Ecto neural progenitor cell (in vitro differentiated cells): Measurements from ENCODE around the gene PRDM9.
"Not testable (repeated sequence)": the region's sequence is repeated elsewhere in the genome, so short reads cannot be mapped to it uniquely, and the experiment has no call there.

Experiments
- DNase-seq: peaks from one replicate; pipeline ENCODE4 v3.0.0-alpha.2; 2018; ENCODE audit warnings: low spot score

PRDM9 gene

DNA sequence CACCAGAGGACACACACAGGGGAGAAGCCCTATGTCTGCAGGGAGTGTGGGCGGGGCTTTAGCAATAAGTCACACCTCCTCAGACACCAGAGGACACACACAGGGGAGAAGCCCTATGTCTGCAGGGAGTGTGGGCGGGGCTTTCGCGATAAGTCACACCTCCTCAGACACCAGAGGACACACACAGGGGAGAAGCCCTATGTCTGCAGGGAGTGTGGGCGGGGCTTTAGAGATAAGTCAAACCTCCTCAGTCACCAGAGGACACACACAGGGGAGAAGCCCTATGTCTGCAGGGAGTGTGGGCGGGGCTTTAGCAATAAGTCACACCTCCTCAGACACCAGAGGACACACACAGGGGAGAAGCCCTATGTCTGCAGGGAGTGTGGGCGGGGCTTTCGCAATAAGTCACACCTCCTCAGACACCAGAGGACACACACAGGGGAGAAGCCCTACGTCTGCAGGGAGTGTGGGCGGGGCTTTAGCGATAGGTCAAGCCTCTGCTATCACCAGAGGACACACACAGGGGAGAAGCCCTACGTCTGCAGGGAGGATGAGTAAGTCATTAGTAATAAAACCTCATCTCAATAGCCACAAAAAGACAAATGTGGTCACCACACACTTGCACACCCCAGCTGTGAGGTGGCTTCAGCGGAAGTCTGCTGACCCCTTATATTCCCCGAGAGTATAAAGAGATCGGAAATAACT lies 20.0 kb downstream of the PRDM9 start:
- not testable (repeated sequence) for DNase-seq

DNA sequence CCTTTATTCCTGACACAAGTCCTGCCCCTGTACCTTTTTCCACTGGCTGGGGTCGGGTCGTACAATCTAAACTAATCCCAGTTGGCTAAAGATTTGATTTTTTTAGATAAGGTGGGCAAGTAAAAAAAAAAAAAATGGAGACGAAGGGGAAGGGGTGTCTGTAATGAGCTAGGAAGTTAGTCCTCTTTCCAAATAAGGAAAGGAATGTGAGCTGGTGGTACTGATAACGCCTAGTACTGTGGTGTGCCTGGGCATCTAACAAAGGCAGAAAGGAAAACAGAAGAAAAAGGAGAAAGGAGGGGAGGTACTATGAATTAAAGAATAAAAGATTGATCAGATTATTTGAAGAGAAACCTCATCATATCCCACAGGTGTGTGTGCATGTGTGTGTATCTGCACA lies 21.3 kb downstream of the PRDM9 start:
- DNase-seq = no peak

DNA sequence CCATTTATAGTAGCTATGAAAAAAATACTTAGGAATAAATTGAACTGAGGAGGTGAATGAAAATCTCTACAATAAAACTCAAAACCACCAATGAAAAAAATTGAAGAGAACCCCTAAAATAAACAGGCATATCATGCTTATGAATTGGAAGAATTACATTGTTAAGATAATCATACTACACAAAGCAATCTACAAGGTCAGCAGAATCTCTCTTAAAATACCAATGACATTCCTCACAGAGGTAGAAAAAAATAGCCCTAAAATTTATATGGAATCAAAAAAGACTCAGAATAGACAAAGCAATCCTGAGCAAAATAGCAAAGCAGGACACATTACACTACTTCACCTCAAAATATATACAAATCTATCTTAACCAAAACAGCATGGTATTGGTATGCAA lies 23.2 kb downstream of the PRDM9 start:
- no peak for DNase-seq

DNA sequence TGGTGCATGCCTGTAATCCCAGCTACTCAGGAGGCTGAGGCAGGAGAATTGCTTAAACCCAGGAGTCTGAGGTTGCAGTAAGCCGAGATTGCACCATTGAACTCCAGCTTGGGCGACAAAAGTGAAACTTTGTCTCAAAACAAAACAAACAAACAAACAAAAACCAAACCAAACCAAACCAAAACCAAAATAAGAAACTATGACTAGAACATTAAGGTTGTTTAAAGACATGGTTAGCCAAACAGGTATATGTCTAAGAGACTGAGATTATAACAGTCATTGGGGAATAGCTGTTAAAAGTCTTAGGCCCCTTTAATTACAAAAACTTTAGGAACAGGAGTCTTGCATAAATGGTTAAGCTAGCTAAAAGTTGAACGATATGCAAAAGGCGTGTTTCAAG lies 63.6 kb downstream of the PRDM9 start:
- DNase-seq = no peak
